H1 (cell line): ENCODE measurements around the gene MYH6. TPM values are rescaled to one million over a fixed set of nuclear protein-coding genes. Genes with fewer than 3 reads are reported as not detected.

Experiments used
- CTCF ChIA-PET: fragments of 300-600 bp; sonication (Branson Sonifier 250); formaldehyde crosslinking; loops from one replicate; lab custom pipeline; 2021; ENCODE audit not compliant: partially characterized antibody; lab: Charles Lee
- POLR2A ChIA-PET: fragments of 300-600 bp; sonication (Branson Sonifier 250); formaldehyde crosslinking; loops from one replicate; lab custom pipeline; 2021; ENCODE audit warnings: inconsistent platforms; ENCODE audit not compliant: partially characterized antibody; lab: Charles Lee
- DNase-seq, 2 experiments: peaks; one replicate each; pipeline versions ENCODE4 v3.0.0 to v3.0.0-alpha.2; 2010 to 2022; ENCODE audit warnings: low spot score in 2 of 2, low read depth in 1 of 2, mixed read lengths in 1 of 2
- FAIRE-seq: peaks from 2 replicates; lab custom pipeline; 2011; peaks lifted over from hg19 to GRCh38; lab: Jason Lieb, UNC
- H2AFZ ChIP-seq: 2 replicates; pipeline ENCODE4 v1.8.1; 2012; ENCODE audit warnings: low read length, inconsistent platforms
- H2AK5ac ChIP-seq: 2 replicates; pipeline ENCODE4 v1.6.1; 2013; ENCODE audit warnings: low read depth, low read length
- H2BK120ac ChIP-seq: replicated peaks from 2 replicates; pipeline ENCODE3; 2013; ENCODE audit warnings: low read depth, low read length, inconsistent platforms
- H2BK12ac ChIP-seq: 2 replicates; pipeline ENCODE4 v1.6.1; 2013; ENCODE audit warnings: low read depth, low read length
- H2BK15ac ChIP-seq: 2 replicates; pipeline ENCODE4 v1.6.1; 2013; ENCODE audit warnings: low read length
- H2BK20ac ChIP-seq: 2 replicates; pipeline ENCODE4 v1.6.1; 2013; ENCODE audit warnings: low read length
- H2BK5ac ChIP-seq: 2 replicates; pipeline ENCODE4 v1.6.1; 2013; ENCODE audit warnings: low read depth, low read length
- H3K14ac ChIP-seq: 2 replicates; pipeline ENCODE4 v1.6.1; 2013; ENCODE audit warnings: inconsistent platforms; ENCODE audit not compliant: insufficient read length
- H3K18ac ChIP-seq: 2 replicates; pipeline ENCODE4 v1.6.1; 2013; ENCODE audit warnings: low read length; ENCODE audit errors: extremely low read depth
- H3K23ac ChIP-seq: 2 replicates; pipeline ENCODE4 v1.6.1; 2013; ENCODE audit warnings: inconsistent platforms; ENCODE audit not compliant: insufficient read length
- H3K23me2 ChIP-seq: 2 replicates; pipeline ENCODE4 v1.6.1; 2013; ENCODE audit warnings: low read depth, low read length
- H3K27ac ChIP-seq: 2 replicates; pipeline ENCODE4 v1.6.1; 2011; ENCODE audit warnings: low read depth, low read length, inconsistent platforms
- H3K27me3 ChIP-seq, 4 experiments: replicated peaks in 1 of 4; 1 replicate in 1 of 4; 2 replicates in 3 of 4; pipeline versions ENCODE4 v1.6.1 to v1.8.1; 2011 to 2013; ENCODE audit warnings: low read length in 3 of 4, mild to moderate bottlenecking in 3 of 4, inconsistent platforms in 2 of 4, mixed read lengths in 2 of 4, moderate library complexity in 1 of 4; ENCODE audit not compliant: control insufficient read depth in 3 of 4, insufficient read depth in 3 of 4; ENCODE audit errors: extremely low read depth in 1 of 4
- H3K36me3 ChIP-seq, 4 experiments: 2 replicates each; pipeline versions ENCODE4 v1.6.1 to v1.8.1; 2011 to 2013; ENCODE audit warnings: mild to moderate bottlenecking in 4 of 4, low read length in 3 of 4, moderate library complexity in 2 of 4, control low read depth in 1 of 4, inconsistent platforms in 1 of 4; ENCODE audit not compliant: insufficient read depth in 4 of 4, control insufficient read depth in 2 of 4
- H3K4ac ChIP-seq: replicated peaks from 2 replicates; pipeline ENCODE3; 2013; ENCODE audit warnings: low read length, low read depth, mixed read lengths, inconsistent platforms; ENCODE audit not compliant: insufficient read length
- H3K4me1 ChIP-seq, 4 experiments: replicated peaks in 1 of 4; 1 replicate in 1 of 4; 2 replicates in 3 of 4; pipeline versions ENCODE4 v1.6.1 to v1.8.1; 2011 to 2013; ENCODE audit warnings: low read length in 3 of 4, inconsistent platforms in 2 of 4, mixed read lengths in 1 of 4; ENCODE audit not compliant: insufficient read depth in 4 of 4, control insufficient read depth in 3 of 4
- H3K4me2 ChIP-seq, 2 experiments: 2 replicates each; pipeline versions ENCODE4 v1.6.1 to v1.8.1; 2011 to 2013; ENCODE audit warnings: low read depth in 2 of 2, low read length in 2 of 2, control low read depth in 1 of 2, inconsistent platforms in 1 of 2, mild to moderate bottlenecking in 1 of 2; ENCODE audit not compliant: insufficient read depth in 1 of 2
- H3K4me3 ChIP-seq, 4 experiments: fragments of 200-600, 300-600 bp in 1 of 4; sonication (generic), shearing (Covaris generic), sonication (Bioruptor Twin) in 1 of 4; 2 replicates each; pipeline versions ENCODE4 v1.5.1 to v1.8.1; 2011 to 2016; ENCODE audit warnings: low read length in 4 of 4, low read depth in 3 of 4, control low read depth in 2 of 4, inconsistent platforms in 2 of 4, mild to moderate bottlenecking in 2 of 4, mixed read lengths in 1 of 4, moderate library complexity in 1 of 4; ENCODE audit not compliant: insufficient read depth in 2 of 4; ENCODE audit errors: extremely low read depth in 1 of 4
- H3K56ac ChIP-seq: replicated peaks from 2 replicates; pipeline ENCODE3; 2013; ENCODE audit warnings: low read depth, mild to moderate bottlenecking, mixed read lengths, low read length, inconsistent platforms; ENCODE audit not compliant: insufficient read length
- H3K79me1 ChIP-seq: 2 replicates; pipeline ENCODE4 v1.6.1; 2013; ENCODE audit warnings: low read depth, low read length, control low read depth
- H3K79me2 ChIP-seq, 2 experiments: 2 replicates each; pipeline versions ENCODE4 v1.6.1 to v1.8.1; 2012 to 2013; ENCODE audit warnings: low read length in 2 of 2, mild to moderate bottlenecking in 2 of 2, inconsistent platforms in 1 of 2; ENCODE audit not compliant: insufficient read depth in 2 of 2, control insufficient read depth in 1 of 2
- H3K9ac ChIP-seq, 4 experiments: replicated peaks in 1 of 4; 1 replicate in 1 of 4; 2 replicates in 3 of 4; pipeline versions ENCODE4 v1.6.1 to v1.8.1; 2011 to 2013; ENCODE audit warnings: low read depth in 3 of 4, low read length in 3 of 4, control low read depth in 2 of 4, mild to moderate bottlenecking in 2 of 4, moderate library complexity in 2 of 4, inconsistent platforms in 1 of 4; ENCODE audit errors: extremely low read depth in 1 of 4
- H3K9me3 ChIP-seq, 2 experiments: 2 replicates each; pipeline versions ENCODE4 v1.6.1 to v1.8.1; 2012 to 2013; ENCODE audit warnings: mild to moderate bottlenecking in 2 of 2, moderate library complexity in 2 of 2, control low read depth in 1 of 2, inconsistent platforms in 1 of 2, low read depth in 1 of 2, low read length in 1 of 2, mixed read lengths in 1 of 2; ENCODE audit not compliant: insufficient read depth in 2 of 2
- H4K20me1 ChIP-seq, 2 experiments: replicated peaks in 1 of 2; 2 replicates each; pipeline versions ENCODE3 to v1.8.1; 2011 to 2013; ENCODE audit warnings: inconsistent platforms in 2 of 2, low read length in 2 of 2, mild to moderate bottlenecking in 1 of 2; ENCODE audit not compliant: insufficient read depth in 2 of 2, control insufficient read depth in 1 of 2
- H4K5ac ChIP-seq: 2 replicates; pipeline ENCODE4 v1.6.1; 2013; ENCODE audit warnings: low read length, low read depth, mixed read lengths, inconsistent platforms; ENCODE audit not compliant: insufficient read length
- H4K8ac ChIP-seq: 2 replicates; pipeline ENCODE4 v1.8.0; 2013; ENCODE audit warnings: mild to moderate bottlenecking, moderate library complexity, low read length, inconsistent platforms; ENCODE audit not compliant: insufficient read depth; ENCODE audit errors: extremely low read depth
- H4K91ac ChIP-seq: replicated peaks from 2 replicates; pipeline ENCODE3; 2013; ENCODE audit warnings: low read length, mixed read lengths, inconsistent platforms; ENCODE audit not compliant: insufficient read length
- BRCA1 ChIP-seq: IDR thresholded peaks from 2 replicates; pipeline ENCODE4 v1.6.1; 2012; ENCODE audit warnings: low read depth, low read length, improper control_type of control experiment
- CBX8 ChIP-seq: fragments of 300-800, 300-1000 bp; sonication (generic); IDR thresholded peaks from 2 replicates; pipeline ENCODE4 v1.7.1; 2016; ENCODE audit warnings: low read depth, low read length, borderline replicate concordance
- CHD1 ChIP-seq: IDR thresholded peaks from 2 replicates; pipeline ENCODE4 v1.6.1; 2012; ENCODE audit warnings: low read depth, low read length, improper control_type of control experiment
- E2F6 ChIP-seq: IDR thresholded peaks from 2 replicates; pipeline ENCODE4 v1.6.1; 2012; ENCODE audit warnings: inconsistent platforms
- EZH2 ChIP-seq: fragments of 200-600 bp; sonication (generic); IDR thresholded peaks from 2 replicates; pipeline ENCODE4 v1.7.1; 2012; ENCODE audit warnings: low read depth, mild to moderate bottlenecking, moderate library complexity, low read length, inconsistent platforms; ENCODE audit not compliant: severe bottlenecking
- JUND ChIP-seq: IDR thresholded peaks from 2 replicates; pipeline ENCODE4 v1.6.1; 2011; ENCODE audit warnings: mild to moderate bottlenecking, improper control_type of control experiment, low read length
- KDM4A ChIP-seq: IDR thresholded peaks from one replicate; pipeline ENCODE4 v1.7.1; 2012; ENCODE audit warnings: low read depth, mild to moderate bottlenecking, moderate library complexity, low read length, inconsistent platforms; ENCODE audit not compliant: severe bottlenecking
- NRF1 ChIP-seq: IDR thresholded peaks from 2 replicates; pipeline ENCODE4 v1.6.1; 2011; ENCODE audit warnings: mild to moderate bottlenecking, low read depth, low read length, improper control_type of control experiment
- SP4 ChIP-seq: IDR thresholded peaks from 2 replicates; pipeline ENCODE4 v1.6.1; 2012; ENCODE audit warnings: low read length, inconsistent platforms
- WGBS, 2 experiments: shearing (Covaris generic) in 1 of 2; methylation state at CpG; one replicate each; pipeline versions ENCODE4 v1.1.6 to v1.1.7; 2013 to 2015; ENCODE audit warnings: low lambda C conversion rate in 2 of 2, mixed read lengths in 2 of 2, inconsistent platforms in 1 of 2, low coverage in 1 of 2, missing lambda C conversion rate in 1 of 2; ENCODE audit not compliant: insufficient replicate concordance in 2 of 2, insufficient coverage in 1 of 2, insufficient read length in 1 of 2; ENCODE audit errors: extremely low coverage in 1 of 2, missing lambda C conversion rate in 1 of 2; 5-methylcytosine and 5-hydroxymethylcytosine counted together
- polyA plus RNA-seq, 7 experiments: library from polyadenylated mRNA; depleted of rRNA in 3 of 7; stranded (reverse) in 5 of 7; unstranded in 2 of 7; fragments of >200 nt in 5 of 7; fragments of 200-250 nt in 2 of 7; gene quantifications; 1 replicate in 5 of 7; 2 replicates in 1 of 7; 4 replicates in 1 of 7; pipeline versions ENCODE4 v1.2.1 to v1.2.3, GENCODE V29; 2011 to 2013; ENCODE audit warnings: missing spikeins in 2 of 7, mixed read lengths in 2 of 7
- total RNA-seq: library from RNA; stranded (reverse); fragmentation: NEBNext Ultra II Directional; extraction: Animal tissue kit (Norgen Biotek cat#: 25700); gene quantifications from 2 replicates; pipeline ENCODE4 v1.2.1, GENCODE V29; 2021
- TF ChIP-seq, protein P1 (sequence below): IDR thresholded peaks from 2 replicates; pipeline ENCODE4 v1.6.1; 2011; ENCODE audit warnings: low read depth, mild to moderate bottlenecking, low read length; ENCODE audit not compliant: insufficient read depth

Gene MYH6
- total and polyA plus RNA-seq, 2 of the 8 experiments (the other 6 are each of a cell fraction or from before 2014, with no cell fraction given) = 0.03 TPM; not detected in 1

GRCh38 chr14:23418021-23418420 lies 9.9 kb upstream of the MYH6 start:
- Histone ChIP-seq H4K8ac (no peak overlapping the region; the same call in 1 of the 2 replicates), H3K79me1 (no peaks in the 10 kb centered on the region)
- POLR2A ChIA-PET = interaction anchor here (1.2 kb wide), 1 partner anchor 12 kb away, joined by 3 read pairs; no protein-coding TSS in a partner anchor

More at GRCh38 chr14:23418021-23418420, 9.9 kb upstream of the MYH6 start:
- no peaks in the 10 kb centered on the region for H3K79me2 ChIP-seq
- no peaks in the 10 kb centered on the region; a peak in 1 of 7 replicates for H3K27me3 ChIP-seq
- no peak overlapping the region for H3K27ac ChIP-seq
- H3K4me3 ChIP-seq = no peak overlapping the region
- CTCF ChIA-PET = interaction anchor here (0.7 to 2.3 kb wide), 5 partner anchors 9 to 91 kb away, joined by 3 to 6 read pairs (median 3); no protein-coding TSS in a partner anchor
- no peak overlapping the region for H4K91ac ChIP-seq
- H4K20me1 ChIP-seq = no peaks in the 10 kb centered on the region
- no peak for TF ChIP-seq JUND
- no peak for TF ChIP-seq E2F6
- TF ChIP-seq EZH2 = no peak
- TF ChIP-seq SP4 = no peak
- no peak for TF ChIP-seq KDM4A
- TF ChIP-seq BRCA1 = no peak
- no peak for TF ChIP-seq CHD1
- TF ChIP-seq CBX8 = no peak
- TF ChIP-seq NRF1 = no peak
- TF ChIP-seq, protein P1, sequence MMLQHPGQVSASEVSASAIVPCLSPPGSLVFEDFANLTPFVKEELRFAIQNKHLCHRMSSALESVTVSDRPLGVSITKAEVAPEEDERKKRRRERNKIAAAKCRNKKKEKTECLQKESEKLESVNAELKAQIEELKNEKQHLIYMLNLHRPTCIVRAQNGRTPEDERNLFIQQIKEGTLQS = no peak
- no peak overlapping the region for H3K56ac ChIP-seq
- H2BK5ac ChIP-seq = no peak overlapping the region
- DNase-seq (no peak), FAIRE-seq (no peak)
- no peak overlapping the region for H3K9ac ChIP-seq
- no peak overlapping the region for H3K4ac ChIP-seq
- H3K9me3 ChIP-seq = no peaks in the 10 kb centered on the region
- H3K18ac ChIP-seq = no peak overlapping the region
- no peak overlapping the region for H3K23ac ChIP-seq
- WGBS, 2 experiments = 90% methylated on average over 21 of the region's 21 CpGs; no CpG with 5 or more reads in 1 of the 2 experiments
- H3K14ac ChIP-seq = no peak overlapping the region
- H2AK5ac ChIP-seq = no peak overlapping the region
- H2BK12ac ChIP-seq = no peak overlapping the region
- H3K4me2 ChIP-seq = no peak overlapping the region
- H3K23me2 ChIP-seq = no peaks in the 10 kb centered on the region
- H2BK15ac ChIP-seq = no peak overlapping the region
- no peak overlapping the region for H4K5ac ChIP-seq
- H2BK120ac ChIP-seq = no peak overlapping the region
- no peak overlapping the region for H2AFZ ChIP-seq
- H2BK20ac ChIP-seq = no peak overlapping the region
- no peaks in the 10 kb centered on the region for H3K36me3 ChIP-seq
- no peaks in the 10 kb centered on the region; a peak in 1 of 7 replicates for H3K4me1 ChIP-seq
